ENCODE data around the gene ZNF433. TPM values are rescaled to one million over a fixed set of nuclear protein-coding genes. Genes with fewer than 3 reads are reported as not detected.

ZNF433 gene
- total and polyA plus RNA-seq, 2 donors (not counting 3 experiments of a cell fraction or from before 2014, with no cell fraction given) = 1.8 to 2.1 TPM

DNA sequence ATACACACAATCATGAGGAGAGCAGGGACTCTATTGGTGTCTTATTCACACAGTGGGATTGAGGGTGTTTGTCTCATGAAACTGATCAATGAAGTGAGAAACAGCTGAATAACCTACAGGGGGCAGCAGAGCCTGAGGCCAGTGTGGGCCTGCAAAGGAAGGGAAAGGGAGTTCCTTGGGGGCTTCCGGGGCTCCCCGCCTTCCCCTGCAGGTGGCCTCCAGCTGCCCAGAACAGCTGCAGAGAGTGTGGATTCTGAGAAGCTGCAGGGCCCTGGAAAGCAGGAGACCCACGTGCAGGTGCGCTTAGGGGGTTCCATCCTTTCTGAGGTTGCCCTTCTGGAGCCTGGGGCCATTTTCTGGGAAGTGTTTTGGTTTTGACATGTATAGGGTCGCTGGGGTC, 50.5 kb downstream of the ZNF433 start:
- dilution Hi-C loops (cut with MboI; ENCODE audit: extremely low pct_ligation_motif_present, low sequenced_read_pairs) = no loop called here
- intact Hi-C loops (cut with micrococcal nuclease) = loop anchor here (5.0 to 10.0 kb wide), 3 partner anchors 173 to 687 kb away; partner anchors contain the start of genes ZNF440 and ZNF627
- BruUV-seq (replicated peaks) = no TSS peak
- Histone ChIP-seq H3K27me3 (ENCODE audit: control insufficient read depth in 2 of 2, insufficient read depth in 2 of 2, low read length in 2 of 2) (no peaks in the 10 kb centered on the region), H4K20me1 (replicated peaks; ENCODE audit: control insufficient read depth, extremely low read depth, insufficient read depth, low read length) (no peaks in the 10 kb centered on the region), H3K27ac (ENCODE audit: insufficient read depth, low read depth, low read length) (no peak overlapping the region), H3K79me2 (ENCODE audit: control insufficient read depth, insufficient read depth, low read length) (no peaks in the 10 kb centered on the region), H3K4me3 (replicated peaks in 1 of 3; ENCODE audit: insufficient read depth in 1 of 3, low read depth in 1 of 3, low read length in 3 of 3) (no peak overlapping the region), H3K36me3 (ENCODE audit: control insufficient read depth in 2 of 2, extremely low read depth in 1 of 2, insufficient read depth in 2 of 2, low read length in 2 of 2) (no peaks in the 10 kb centered on the region), H3K4me1 (ENCODE audit: control insufficient read depth, extremely low read depth, insufficient read depth, low read length) (peaks cover 9% of the 10 kb centered on the region), H3K9me3 (replicated peaks; ENCODE audit: control insufficient read depth, insufficient read depth, low read length) (peaks cover 12% of the 10 kb centered on the region), H3K9ac (replicated peaks; ENCODE audit: extremely low read depth, insufficient read depth, low read length) (no peak overlapping the region), H2AFZ (ENCODE audit: low read depth, low read length) (no peak overlapping the region), H3K9me1 (replicated peaks; ENCODE audit: control insufficient read depth, extremely low read depth, insufficient read depth, low read length) (no peaks in the 10 kb centered on the region), H3K4me2 (ENCODE audit: insufficient read depth, low read length) (no peak overlapping the region)
- ChIA-PET POLR2A (no interaction called here), CTCF (interaction anchor here (0.6 kb wide), 1 partner anchor 28 kb away, joined by 3 read pairs; no protein-coding TSS in a partner anchor)
- DNase-seq (ENCODE audit: low read depth, low spot score) (no peak), FAIRE-seq (no peak)
- TF ChIP-seq POLR2AphosphoS5 (IDR thresholded peaks at IDR 0.05; ENCODE audit: insufficient read depth, low read depth, low read length) = no peak
- TF ChIP-seq JUN (IDR thresholded peaks at IDR 0.05; ENCODE audit: borderline replicate concordance, insufficient read depth, insufficient read length, low read depth) = no peak
- TF ChIP-seq MAX (IDR thresholded peaks at IDR 0.05; ENCODE audit: insufficient read depth, insufficient read length) = no peak
- no peak for TF ChIP-seq MYC (IDR thresholded peaks at IDR 0.05; ENCODE audit: low read depth, low read length)
- no peak for TF ChIP-seq FOS (IDR thresholded peaks at IDR 0.05; ENCODE audit: borderline replicate concordance, insufficient read depth, low read length)
- TF ChIP-seq EZH2 (IDR thresholded peaks at IDR 0.05; ENCODE audit: borderline replicate concordance, low read depth, low read length, severe bottlenecking) = no peak
- TF ChIP-seq POLR2A (IDR thresholded peaks at IDR 0.05; ENCODE audit: low read depth, low read length) = no peak
- TF ChIP-seq, protein P1, sequence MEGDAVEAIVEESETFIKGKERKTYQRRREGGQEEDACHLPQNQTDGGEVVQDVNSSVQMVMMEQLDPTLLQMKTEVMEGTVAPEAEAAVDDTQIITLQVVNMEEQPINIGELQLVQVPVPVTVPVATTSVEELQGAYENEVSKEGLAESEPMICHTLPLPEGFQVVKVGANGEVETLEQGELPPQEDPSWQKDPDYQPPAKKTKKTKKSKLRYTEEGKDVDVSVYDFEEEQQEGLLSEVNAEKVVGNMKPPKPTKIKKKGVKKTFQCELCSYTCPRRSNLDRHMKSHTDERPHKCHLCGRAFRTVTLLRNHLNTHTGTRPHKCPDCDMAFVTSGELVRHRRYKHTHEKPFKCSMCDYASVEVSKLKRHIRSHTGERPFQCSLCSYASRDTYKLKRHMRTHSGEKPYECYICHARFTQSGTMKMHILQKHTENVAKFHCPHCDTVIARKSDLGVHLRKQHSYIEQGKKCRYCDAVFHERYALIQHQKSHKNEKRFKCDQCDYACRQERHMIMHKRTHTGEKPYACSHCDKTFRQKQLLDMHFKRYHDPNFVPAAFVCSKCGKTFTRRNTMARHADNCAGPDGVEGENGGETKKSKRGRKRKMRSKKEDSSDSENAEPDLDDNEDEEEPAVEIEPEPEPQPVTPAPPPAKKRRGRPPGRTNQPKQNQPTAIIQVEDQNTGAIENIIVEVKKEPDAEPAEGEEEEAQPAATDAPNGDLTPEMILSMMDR (IDR thresholded peaks at IDR 0.05; ENCODE audit: extremely low read depth in 1 of 2, insufficient read depth in 1 of 2, low read depth in 1 of 2, low read length in 2 of 2) = no peak
- TF ChIP-seq GATA2 (IDR thresholded peaks at IDR 0.05; ENCODE audit: insufficient read depth, insufficient read length, low read depth, low read length) = no peak
